Stimulated activated CD8-positive, alpha-beta memory T cell treated with anti-CD3 and anti-CD28 coated beads, Interleukin-12 subunit alpha, Interleukin-12 subunit beta, amount 100 ng/mL, for 24 hours (primary cell): ENCODE data around the gene MYCBP2.
"Not testable (repeated sequence)": the region's sequence is repeated elsewhere in the genome, so short reads cannot be mapped to it uniquely, and the experiment has no call there.

ENCODE experiments used
- DNase-seq: peaks from one replicate; pipeline ENCODE4 v3.0.0-alpha.2; 2020; ENCODE audit errors: extremely low read depth

MYCBP2 gene

GRCh38 chr13:77033717-77034302 lies 293.1 kb downstream of the MYCBP2 start:
- no peak for DNase-seq

GRCh38 chr13:77031656-77032243 lies 295.1 kb downstream of the MYCBP2 start:
- no peak for DNase-seq

GRCh38 chr13:77029436-77029835 lies 297.5 kb downstream of the MYCBP2 start:
- no peak for DNase-seq

GRCh38 chr13:77028202-77028601 lies 298.7 kb downstream of the MYCBP2 start:
- DNase-seq, result no peak

GRCh38 chr13:77026861-77027621 lies 299.9 kb downstream of the MYCBP2 start, which contains the start of gene FBXL3:
TSS of gene FBXL3 (minus strand) at chr13:77027159. CDS start at chr13:77021860, 5,299 bp downstream.
- DNase-seq, result peak; percentile 58

GRCh38 chr13:77026255-77026860 lies 300.5 kb downstream of the MYCBP2 start:
- DNase-seq, result peak; percentile 40

- no peak for DNase-seq
Observed at GRCh38 chr13:77022341-77022740, 304.6 kb downstream of the MYCBP2 start.

- no peak for DNase-seq
Observed at GRCh38 chr13:77019756-77020155, 307.1 kb downstream of the MYCBP2 start.

- no peak for DNase-seq
Observed at GRCh38 chr13:77016888-77017623, 309.8 kb downstream of the MYCBP2 start.

GRCh38 chr13:77016251-77016812 lies 310.6 kb downstream of the MYCBP2 start:
- DNase-seq, result no peak

GRCh38 chr13:77014906-77015685 lies 311.8 kb downstream of the MYCBP2 start:
- DNase-seq, result no peak

GRCh38 chr13:77013853-77014542 lies 312.9 kb downstream of the MYCBP2 start:
- DNase-seq, result no peak

- DNase-seq, result not testable (repeated sequence)
Observed at GRCh38 chr13:77009719-77010118, 317.2 kb downstream of the MYCBP2 start.

GRCh38 chr13:77009011-77009410 lies 317.9 kb downstream of the MYCBP2 start:
- DNase-seq, result no peak

GRCh38 chr13:77008337-77008736 lies 318.6 kb downstream of the MYCBP2 start:
- not testable (repeated sequence) for DNase-seq

GRCh38 chr13:77002590-77003190 lies 324.2 kb downstream of the MYCBP2 start:
- no peak for DNase-seq

GRCh38 chr13:77001963-77002587 lies 324.8 kb downstream of the MYCBP2 start:
- no peak for DNase-seq

- DNase-seq, result no peak
Observed at GRCh38 chr13:77001540-77001939, 325.4 kb downstream of the MYCBP2 start.

GRCh38 chr13:77000475-77000874 lies 326.4 kb downstream of the MYCBP2 start:
- no peak for DNase-seq
